T-helper 9 cell (primary cell): ENCODE results near the gene SMIM1.

Experiments used
- DNase-seq: peaks from one replicate; pipeline ENCODE4 v3.0.0-alpha.2; 2020

Gene SMIM1

GRCh38 chr1:3777647-3778589 is 5.4 kb downstream of the SMIM1 start:
- DNase-seq = no peak

- DNase-seq = no peak
These were observed 6.2 kb downstream of the SMIM1 start for GRCh38 chr1:3778590-3779264.

- no peak for DNase-seq
These were observed 6.8 kb downstream of the SMIM1 start for GRCh38 chr1:3779265-3779911.

GRCh38 chr1:3779912-3780416 is 7.4 kb downstream of the SMIM1 start:
- DNase-seq = no peak

- no peak for DNase-seq
These were observed 8.4 kb downstream of the SMIM1 start for GRCh38 chr1:3780901-3781300.

- no peak for DNase-seq
These were observed 11.3 kb downstream of the SMIM1 start for GRCh38 chr1:3783651-3784474.

GRCh38 chr1:3785045-3785444 is 12.5 kb downstream of the SMIM1 start:
- no peak for DNase-seq

GRCh38 chr1:3785456-3786157 is 13.1 kb downstream of the SMIM1 start:
- DNase-seq = no peak

- DNase-seq = no peak
These were observed 14.2 kb downstream of the SMIM1 start for GRCh38 chr1:3786468-3787348.

- peak; percentile 26 for DNase-seq
These were observed 14.8 kb downstream of the SMIM1 start for GRCh38 chr1:3787349-3787715.

GRCh38 chr1:3787745-3788605 is 15.4 kb downstream of the SMIM1 start:
- no peak for DNase-seq

GRCh38 chr1:3788756-3789420 is 16.3 kb downstream of the SMIM1 start:
- no peak for DNase-seq

GRCh38 chr1:3789421-3790300 is 17.1 kb downstream of the SMIM1 start:
- DNase-seq = no peak

GRCh38 chr1:3790500-3790923 is 18.0 kb downstream of the SMIM1 start:
- DNase-seq = no peak

GRCh38 chr1:3790952-3791351 is 18.4 kb downstream of the SMIM1 start:
- DNase-seq = no peak

- no peak for DNase-seq
These were observed 23.1 kb downstream of the SMIM1 start for GRCh38 chr1:3795453-3796214.
